ENCODE data around the gene CARD14.
A peak's percentile ranks its signal among the peaks of the same experiment; 100 is the strongest.

The CARD14 gene

DNA sequence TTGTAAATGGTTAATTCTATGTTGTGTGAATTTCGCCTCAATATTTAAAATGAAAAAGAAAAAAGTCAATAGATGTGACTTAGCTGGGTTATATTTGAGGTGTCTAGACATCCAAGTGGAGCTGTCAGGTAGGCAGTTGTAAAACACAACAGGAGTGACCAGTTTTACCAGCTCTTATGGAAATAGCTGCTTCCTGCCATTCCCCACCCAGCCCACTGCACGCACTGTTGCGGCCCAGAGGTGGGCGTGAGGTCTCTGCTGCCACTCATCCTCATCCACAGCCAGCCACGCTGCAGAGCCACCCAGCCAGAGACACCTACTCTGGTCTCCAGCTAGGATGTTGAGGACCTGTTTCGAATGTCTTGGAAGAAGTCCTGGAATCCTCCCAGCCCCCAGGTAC is 3.4 kb upstream of the CARD14 start:
- no peak overlapping the region for H3K4me3 ChIP-seq (ENCODE audit: low read depth, low read length)
- DNase-seq (ENCODE audit: low read depth): no peak
- no peak for TF ChIP-seq MYC (IDR thresholded peaks at IDR 0.05; ENCODE audit: low read depth, low read length)

DNA sequence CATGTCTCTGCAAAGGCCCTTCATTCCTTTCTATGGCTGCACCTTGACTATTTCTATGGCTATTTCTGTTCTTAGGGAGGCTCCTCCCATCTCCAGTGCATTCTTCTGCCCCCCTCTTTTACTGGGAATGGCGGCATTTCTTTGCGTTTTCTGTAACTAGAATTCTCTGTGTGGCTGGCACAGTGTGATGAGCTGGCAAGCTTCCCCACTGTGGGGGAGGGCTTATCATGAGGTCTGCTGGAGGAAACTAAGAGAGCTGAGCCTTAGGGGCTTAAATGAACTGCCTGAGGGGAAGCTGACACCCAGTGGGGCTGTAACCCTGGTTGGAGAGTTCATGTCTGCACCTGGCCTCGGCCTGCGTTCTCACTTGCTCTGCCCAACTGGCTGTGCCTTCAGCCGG is 1.5 kb upstream of the CARD14 start:
- no peak overlapping the region for H3K4me3 ChIP-seq (ENCODE audit: low read depth, low read length)
- DNase-seq (ENCODE audit: low read depth): peak; percentile 49
- TF ChIP-seq POLR2A (IDR thresholded peaks at IDR 0.05; ENCODE audit: extremely low read depth, insufficient read length): no peak
- TF ChIP-seq, protein P1, sequence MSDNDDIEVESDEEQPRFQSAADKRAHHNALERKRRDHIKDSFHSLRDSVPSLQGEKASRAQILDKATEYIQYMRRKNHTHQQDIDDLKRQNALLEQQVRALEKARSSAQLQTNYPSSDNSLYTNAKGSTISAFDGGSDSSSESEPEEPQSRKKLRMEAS (IDR thresholded peaks at IDR 0.05; ENCODE audit: low read depth, low read length): no peak
- TF ChIP-seq, protein P2, sequence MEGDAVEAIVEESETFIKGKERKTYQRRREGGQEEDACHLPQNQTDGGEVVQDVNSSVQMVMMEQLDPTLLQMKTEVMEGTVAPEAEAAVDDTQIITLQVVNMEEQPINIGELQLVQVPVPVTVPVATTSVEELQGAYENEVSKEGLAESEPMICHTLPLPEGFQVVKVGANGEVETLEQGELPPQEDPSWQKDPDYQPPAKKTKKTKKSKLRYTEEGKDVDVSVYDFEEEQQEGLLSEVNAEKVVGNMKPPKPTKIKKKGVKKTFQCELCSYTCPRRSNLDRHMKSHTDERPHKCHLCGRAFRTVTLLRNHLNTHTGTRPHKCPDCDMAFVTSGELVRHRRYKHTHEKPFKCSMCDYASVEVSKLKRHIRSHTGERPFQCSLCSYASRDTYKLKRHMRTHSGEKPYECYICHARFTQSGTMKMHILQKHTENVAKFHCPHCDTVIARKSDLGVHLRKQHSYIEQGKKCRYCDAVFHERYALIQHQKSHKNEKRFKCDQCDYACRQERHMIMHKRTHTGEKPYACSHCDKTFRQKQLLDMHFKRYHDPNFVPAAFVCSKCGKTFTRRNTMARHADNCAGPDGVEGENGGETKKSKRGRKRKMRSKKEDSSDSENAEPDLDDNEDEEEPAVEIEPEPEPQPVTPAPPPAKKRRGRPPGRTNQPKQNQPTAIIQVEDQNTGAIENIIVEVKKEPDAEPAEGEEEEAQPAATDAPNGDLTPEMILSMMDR (IDR thresholded peaks at IDR 0.05; ENCODE audit: low read depth, low read length): no peak
- no peak for TF ChIP-seq MYC (IDR thresholded peaks at IDR 0.05; ENCODE audit: low read depth, low read length)

DNA sequence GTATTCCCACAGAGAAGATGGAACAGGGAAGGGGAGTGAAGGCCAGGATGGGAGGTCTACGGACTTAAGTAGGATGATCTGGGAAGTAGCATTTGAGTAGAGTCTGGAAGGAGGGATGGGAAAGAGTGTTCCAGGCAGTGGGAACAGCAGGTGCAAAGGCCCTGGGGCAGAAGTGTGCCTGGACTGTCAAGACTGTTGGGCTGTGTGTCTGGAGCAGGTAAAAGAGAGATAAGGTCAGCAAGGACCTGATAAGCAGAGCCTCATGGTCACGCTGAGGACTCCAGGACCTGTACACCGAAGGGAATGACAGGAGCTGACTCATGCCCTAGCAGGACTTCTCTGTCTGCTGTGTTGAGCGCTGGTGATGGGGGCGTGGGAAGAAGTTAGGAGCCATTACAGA is 723 bp upstream of the CARD14 start:
- no peak overlapping the region for H3K4me3 ChIP-seq (ENCODE audit: low read depth, low read length)
- TF ChIP-seq, protein P1 (IDR thresholded peaks at IDR 0.05; ENCODE audit: low read depth, low read length): no peak
- no peak for TF ChIP-seq POLR2A (IDR thresholded peaks at IDR 0.05; ENCODE audit: extremely low read depth, insufficient read length)
- TF ChIP-seq, protein P2 (IDR thresholded peaks at IDR 0.05; ENCODE audit: low read depth, low read length): no peak
- no peak for TF ChIP-seq MYC (IDR thresholded peaks at IDR 0.05; ENCODE audit: low read depth, low read length)
- DNase-seq (ENCODE audit: low read depth): no peak

DNA sequence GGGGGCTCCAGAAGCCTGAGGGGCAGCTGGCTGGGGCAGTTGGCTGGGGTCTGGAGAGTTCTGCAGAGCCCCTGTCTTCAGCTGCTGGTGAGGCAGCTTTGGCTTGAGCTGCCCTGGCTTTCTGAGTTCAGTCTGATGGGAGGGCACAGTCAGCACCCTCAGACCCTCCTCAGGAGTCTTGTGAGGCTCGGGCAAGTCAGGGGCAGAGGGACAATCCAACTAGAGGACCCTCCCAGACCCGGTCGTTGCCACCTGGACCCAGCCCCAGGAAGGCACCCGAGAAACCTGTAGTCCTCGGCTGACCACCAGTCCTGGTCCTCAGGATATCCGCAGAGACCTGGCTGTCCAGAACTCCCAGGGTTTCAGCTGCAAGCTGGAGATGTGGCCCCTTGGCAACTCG is 1.9 kb downstream of the CARD14 start:
- TF ChIP-seq MYC (IDR thresholded peaks at IDR 0.05; ENCODE audit: low read depth, low read length) (no peak), POLR2A (IDR thresholded peaks at IDR 0.05; ENCODE audit: extremely low read depth, insufficient read length) (no peak)
- TF ChIP-seq, protein P1 (IDR thresholded peaks at IDR 0.05; ENCODE audit: low read depth, low read length): no peak
- TF ChIP-seq, protein P2 (IDR thresholded peaks at IDR 0.05; ENCODE audit: low read depth, low read length): no peak
- DNase-seq (ENCODE audit: low read depth): no peak
- H3K4me3 ChIP-seq (ENCODE audit: low read depth, low read length): no peak overlapping the region

DNA sequence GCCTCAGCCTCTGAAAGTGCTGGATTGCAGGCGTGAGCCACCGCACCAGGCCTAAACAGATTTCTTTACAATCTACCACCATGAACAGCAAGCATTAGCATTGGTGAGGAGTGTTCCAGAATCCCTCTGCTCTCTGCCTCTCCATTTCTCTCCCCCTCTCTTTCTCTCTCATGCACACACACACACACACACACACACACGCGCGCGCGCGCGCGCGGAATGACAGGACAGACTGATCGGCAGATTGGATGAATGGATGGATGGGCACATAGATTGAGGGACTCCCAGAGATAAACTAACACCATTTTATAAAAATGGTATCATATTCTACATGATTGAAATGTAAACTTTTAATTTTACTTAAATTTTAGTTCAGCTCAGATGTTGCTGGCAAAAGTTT is 3.3 kb downstream of the CARD14 start:
- DNase-seq (ENCODE audit: low read depth): no peak
- TF ChIP-seq, protein P1 (IDR thresholded peaks at IDR 0.05; ENCODE audit: low read depth, low read length): no peak
- no peak for TF ChIP-seq POLR2A (IDR thresholded peaks at IDR 0.05; ENCODE audit: extremely low read depth, insufficient read length)
- TF ChIP-seq MYC (IDR thresholded peaks at IDR 0.05; ENCODE audit: low read depth, low read length): no peak
- TF ChIP-seq, protein P2 (IDR thresholded peaks at IDR 0.05; ENCODE audit: low read depth, low read length): no peak
- H3K4me3 ChIP-seq (ENCODE audit: low read depth, low read length): no peak overlapping the region

DNA sequence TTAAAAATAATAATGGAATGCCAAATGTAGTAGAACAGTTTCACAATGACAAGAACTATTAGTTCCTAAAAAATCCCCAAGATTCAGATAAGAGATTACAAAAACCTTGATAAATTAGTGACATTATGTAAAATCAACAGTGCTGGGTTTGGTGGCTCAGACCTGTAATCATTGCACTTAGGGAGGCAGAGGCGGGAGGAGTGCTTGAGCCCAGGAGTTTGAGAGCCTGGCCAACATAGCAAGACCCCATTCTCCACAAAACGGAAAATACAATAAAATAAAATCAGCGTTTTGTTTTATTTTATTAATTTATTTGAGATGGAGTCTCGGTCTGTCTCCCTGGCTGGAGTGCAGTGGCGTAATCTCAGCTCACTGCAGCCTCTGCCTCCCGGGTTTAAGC is 4.1 kb downstream of the CARD14 start:
- TF ChIP-seq, protein P2 (IDR thresholded peaks at IDR 0.05; ENCODE audit: low read depth, low read length): no peak
- no peak overlapping the region for H3K4me3 ChIP-seq (ENCODE audit: low read depth, low read length)
- DNase-seq (ENCODE audit: low read depth): no peak

All from NB4 (cell line).